ENCODE data around the gene ITGA11.

DNA sequence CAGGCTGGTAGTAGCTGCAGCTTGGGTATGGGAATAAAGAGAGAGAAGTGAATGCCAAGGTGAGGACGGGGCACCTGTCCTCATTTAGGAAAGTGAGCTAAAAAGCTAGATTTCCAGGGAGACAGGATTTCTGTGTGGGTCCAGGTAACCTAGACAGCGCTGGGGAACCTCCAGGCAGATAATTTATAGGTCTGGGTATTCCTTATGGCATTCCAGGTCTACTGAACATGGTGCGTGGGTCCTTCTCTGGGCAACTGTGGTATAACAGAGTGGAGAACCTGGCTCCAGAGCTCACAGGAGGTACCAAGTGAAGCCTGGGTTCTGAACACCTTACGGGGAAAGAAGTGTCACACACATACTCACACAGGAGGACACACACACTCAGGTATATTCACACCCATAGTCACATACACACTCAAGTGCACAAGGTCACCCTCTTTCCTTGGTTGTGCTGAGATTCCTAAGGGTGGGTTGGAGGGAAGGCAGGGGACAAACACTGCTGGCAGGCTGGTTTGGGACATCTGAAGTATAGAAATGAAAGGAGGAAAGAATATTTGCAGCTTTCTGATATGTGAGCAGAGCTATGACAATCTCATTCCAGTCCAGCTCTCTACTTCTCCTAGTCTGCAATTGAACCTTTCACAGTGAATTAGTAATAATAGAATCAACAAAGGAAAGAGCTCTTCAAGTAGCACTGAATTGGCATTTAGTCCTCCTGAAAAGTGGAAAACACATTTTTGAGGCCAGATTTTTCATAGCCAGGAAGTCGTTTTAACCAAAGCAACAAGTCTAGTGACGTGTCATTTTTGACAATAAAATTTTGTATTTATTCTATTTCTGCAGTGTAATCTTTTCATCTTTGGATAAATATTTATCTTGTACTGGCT, 37.4 kb upstream of the ITGA11 start:
- TF ChIP-seq POLR2AphosphoS5 (IDR thresholded peaks at IDR 0.05; ENCODE audit: low read depth, low read length) (no peak), TAF1 (IDR thresholded peaks at IDR 0.05; ENCODE audit: borderline replicate concordance, low read depth, low read length) (no peak)

All from GM12892 (cell line).